Measurements from ENCODE around the gene F8A3. TPM values are rescaled to one million over a fixed set of nuclear protein-coding genes. Genes with fewer than 3 reads are reported as not detected.
"Not testable (repeated sequence)": the region's sequence is repeated elsewhere in the genome, so short reads cannot be mapped to it uniquely, and the experiment has no call there.

The F8A3 gene
- 7.9 TPM for polyA plus RNA-seq (2013)

- H3K4me1 ChIP-seq (ENCODE audit: control extremely low read depth in 1 of 4, control insufficient read depth in 4 of 4, insufficient read depth in 4 of 4, low read length in 3 of 4); H3K9me3 ChIP-seq (ENCODE audit: control extremely low read depth in 1 of 5, control insufficient read depth in 4 of 5, insufficient read depth in 2 of 5, low read depth in 1 of 5, low read length in 4 of 5); H3K4me3 ChIP-seq (ENCODE audit: control insufficient read depth in 1 of 7, extremely low read depth in 1 of 7, insufficient read depth in 4 of 7, low read depth in 2 of 7, low read length in 6 of 7); POLR2A ChIA-PET; CTCF ChIA-PET; DNase-seq; H3K27me3 ChIP-seq (replicated peaks in 2 of 5; ENCODE audit: control insufficient read depth in 4 of 5, insufficient read depth in 5 of 5, low read length in 4 of 5); H3K36me3 ChIP-seq (ENCODE audit: control insufficient read depth in 4 of 4, insufficient read depth in 4 of 4, low read length in 3 of 4); H3K27ac ChIP-seq (ENCODE audit: insufficient read depth in 1 of 2, low read depth in 1 of 2, low read length in 2 of 2, poor library complexity in 1 of 2, severe bottlenecking in 2 of 2): not testable (repeated sequence)
- WGBS (ENCODE audit: insufficient coverage) = no CpG with 5 or more reads among the region's 51 CpGs
Measured at GRCh38 chrX:155458471-155458870, at the start of gene F8A3. Gene F8A3 (minus strand): TSS chrX:155458620. CDS start chrX:155458600, 20 bp downstream.

DNA sequence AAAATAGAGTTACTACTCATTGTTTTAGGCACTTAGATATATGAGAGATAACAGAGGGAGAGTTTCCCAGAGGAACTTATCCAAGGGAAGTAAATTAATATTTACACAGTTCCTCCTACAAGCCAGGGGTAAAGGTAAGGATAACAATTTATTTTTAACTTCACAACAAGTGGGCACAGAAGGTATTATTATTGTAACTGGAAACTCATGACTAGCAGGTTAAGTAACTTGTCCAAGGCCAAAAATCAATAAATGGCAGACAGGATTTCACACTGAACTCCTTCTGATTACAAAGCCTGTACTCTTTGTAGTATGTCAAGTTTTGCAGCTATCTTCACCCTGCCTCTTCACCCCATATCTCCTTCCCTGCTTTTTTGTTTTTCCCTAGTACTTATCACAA lies 46.9 kb upstream of the F8A3 start:
- no peak overlapping the region for H3K27ac ChIP-seq (ENCODE audit: insufficient read depth in 1 of 2, low read depth in 1 of 2, low read length in 2 of 2, poor library complexity in 1 of 2, severe bottlenecking in 2 of 2)
- no peaks in the 10 kb centered on the region for H3K27me3 ChIP-seq (replicated peaks in 2 of 5; ENCODE audit: control insufficient read depth in 4 of 5, insufficient read depth in 5 of 5, low read length in 4 of 5)
- peaks cover 0 to 10% (median 1%) of the 10 kb centered on the region in 4 experiments for H3K36me3 ChIP-seq (ENCODE audit: control insufficient read depth in 4 of 4, insufficient read depth in 4 of 4, low read length in 3 of 4)
- no peak for DNase-seq
- no peaks in the 10 kb centered on the region for H3K9me3 ChIP-seq (ENCODE audit: control extremely low read depth in 1 of 5, control insufficient read depth in 4 of 5, insufficient read depth in 2 of 5, low read depth in 1 of 5, low read length in 4 of 5)
- H3K4me1 ChIP-seq (ENCODE audit: control extremely low read depth in 1 of 4, control insufficient read depth in 4 of 4, insufficient read depth in 4 of 4, low read length in 3 of 4) = no peaks in the 10 kb centered on the region
- CTCF ChIA-PET = no interaction called here
- no peak overlapping the region for H3K4me3 ChIP-seq (ENCODE audit: control insufficient read depth in 1 of 7, extremely low read depth in 1 of 7, insufficient read depth in 4 of 7, low read depth in 2 of 7, low read length in 6 of 7)
- POLR2A ChIA-PET = no interaction called here

GRCh38 chrX:155495134-155495533 lies 36.7 kb upstream of the F8A3 start:
- not testable (repeated sequence) for H3K27me3 ChIP-seq (replicated peaks in 2 of 5; ENCODE audit: control insufficient read depth in 4 of 5, insufficient read depth in 5 of 5, low read length in 4 of 5)

GRCh38 chrX:155491421-155491820 lies 33.0 kb upstream of the F8A3 start:
- H3K27ac ChIP-seq (ENCODE audit: insufficient read depth in 1 of 2, low read depth in 1 of 2, low read length in 2 of 2, poor library complexity in 1 of 2, severe bottlenecking in 2 of 2); DNase-seq; H3K36me3 ChIP-seq (ENCODE audit: control insufficient read depth in 4 of 4, insufficient read depth in 4 of 4, low read length in 3 of 4); H3K4me3 ChIP-seq (ENCODE audit: control insufficient read depth in 1 of 7, extremely low read depth in 1 of 7, insufficient read depth in 4 of 7, low read depth in 2 of 7, low read length in 6 of 7); H3K9me3 ChIP-seq (ENCODE audit: control extremely low read depth in 1 of 5, control insufficient read depth in 4 of 5, insufficient read depth in 2 of 5, low read depth in 1 of 5, low read length in 4 of 5); H3K4me1 ChIP-seq (ENCODE audit: control extremely low read depth in 1 of 4, control insufficient read depth in 4 of 4, insufficient read depth in 4 of 4, low read length in 3 of 4); CTCF ChIA-PET; H3K27me3 ChIP-seq (replicated peaks in 2 of 5; ENCODE audit: control insufficient read depth in 4 of 5, insufficient read depth in 5 of 5, low read length in 4 of 5); POLR2A ChIA-PET: not testable (repeated sequence)
- WGBS (ENCODE audit: insufficient coverage) = no CpG with 5 or more reads among the region's 3 CpGs

More at GRCh38 chrX:155495134-155495533, 36.7 kb upstream of the F8A3 start:
- H3K4me1 ChIP-seq (ENCODE audit: control extremely low read depth in 1 of 4, control insufficient read depth in 4 of 4, insufficient read depth in 4 of 4, low read length in 3 of 4); H3K9me3 ChIP-seq (ENCODE audit: control extremely low read depth in 1 of 5, control insufficient read depth in 4 of 5, insufficient read depth in 2 of 5, low read depth in 1 of 5, low read length in 4 of 5); DNase-seq; H3K4me3 ChIP-seq (ENCODE audit: control insufficient read depth in 1 of 7, extremely low read depth in 1 of 7, insufficient read depth in 4 of 7, low read depth in 2 of 7, low read length in 6 of 7); H3K27ac ChIP-seq (ENCODE audit: insufficient read depth in 1 of 2, low read depth in 1 of 2, low read length in 2 of 2, poor library complexity in 1 of 2, severe bottlenecking in 2 of 2); H3K36me3 ChIP-seq (ENCODE audit: control insufficient read depth in 4 of 4, insufficient read depth in 4 of 4, low read length in 3 of 4); CTCF ChIA-PET; POLR2A ChIA-PET: not testable (repeated sequence)
- WGBS (ENCODE audit: insufficient coverage) = no CpG with 5 or more reads among the region's 2 CpGs

GRCh38 chrX:155477136-155477535 lies 18.7 kb upstream of the F8A3 start:
- H3K4me3 ChIP-seq (ENCODE audit: control insufficient read depth in 1 of 7, extremely low read depth in 1 of 7, insufficient read depth in 4 of 7, low read depth in 2 of 7, low read length in 6 of 7); POLR2A ChIA-PET; H3K9me3 ChIP-seq (ENCODE audit: control extremely low read depth in 1 of 5, control insufficient read depth in 4 of 5, insufficient read depth in 2 of 5, low read depth in 1 of 5, low read length in 4 of 5); CTCF ChIA-PET; H3K36me3 ChIP-seq (ENCODE audit: control insufficient read depth in 4 of 4, insufficient read depth in 4 of 4, low read length in 3 of 4); H3K4me1 ChIP-seq (ENCODE audit: control extremely low read depth in 1 of 4, control insufficient read depth in 4 of 4, insufficient read depth in 4 of 4, low read length in 3 of 4); H3K27me3 ChIP-seq (replicated peaks in 2 of 5; ENCODE audit: control insufficient read depth in 4 of 5, insufficient read depth in 5 of 5, low read length in 4 of 5); DNase-seq; H3K27ac ChIP-seq (ENCODE audit: insufficient read depth in 1 of 2, low read depth in 1 of 2, low read length in 2 of 2, poor library complexity in 1 of 2, severe bottlenecking in 2 of 2): not testable (repeated sequence)
- no CpG with 5 or more reads among the region's 7 CpGs for WGBS (ENCODE audit: insufficient coverage)

GRCh38 chrX:155466269-155466938 lies 8.0 kb upstream of the F8A3 start:
- POLR2A ChIA-PET; H3K27me3 ChIP-seq (replicated peaks in 2 of 5; ENCODE audit: control insufficient read depth in 4 of 5, insufficient read depth in 5 of 5, low read length in 4 of 5); DNase-seq; H3K9me3 ChIP-seq (ENCODE audit: control extremely low read depth in 1 of 5, control insufficient read depth in 4 of 5, insufficient read depth in 2 of 5, low read depth in 1 of 5, low read length in 4 of 5); CTCF ChIA-PET; H3K4me1 ChIP-seq (ENCODE audit: control extremely low read depth in 1 of 4, control insufficient read depth in 4 of 4, insufficient read depth in 4 of 4, low read length in 3 of 4); H3K4me3 ChIP-seq (ENCODE audit: control insufficient read depth in 1 of 7, extremely low read depth in 1 of 7, insufficient read depth in 4 of 7, low read depth in 2 of 7, low read length in 6 of 7); H3K36me3 ChIP-seq (ENCODE audit: control insufficient read depth in 4 of 4, insufficient read depth in 4 of 4, low read length in 3 of 4); H3K27ac ChIP-seq (ENCODE audit: insufficient read depth in 1 of 2, low read depth in 1 of 2, low read length in 2 of 2, poor library complexity in 1 of 2, severe bottlenecking in 2 of 2): not testable (repeated sequence)
- no CpG with 5 or more reads among the region's 9 CpGs for WGBS (ENCODE audit: insufficient coverage)

- POLR2A ChIA-PET; H3K4me1 ChIP-seq (ENCODE audit: control extremely low read depth in 1 of 4, control insufficient read depth in 4 of 4, insufficient read depth in 4 of 4, low read length in 3 of 4); H3K27ac ChIP-seq (ENCODE audit: insufficient read depth in 1 of 2, low read depth in 1 of 2, low read length in 2 of 2, poor library complexity in 1 of 2, severe bottlenecking in 2 of 2); H3K27me3 ChIP-seq (replicated peaks in 2 of 5; ENCODE audit: control insufficient read depth in 4 of 5, insufficient read depth in 5 of 5, low read length in 4 of 5); H3K9me3 ChIP-seq (ENCODE audit: control extremely low read depth in 1 of 5, control insufficient read depth in 4 of 5, insufficient read depth in 2 of 5, low read depth in 1 of 5, low read length in 4 of 5); DNase-seq; H3K36me3 ChIP-seq (ENCODE audit: control insufficient read depth in 4 of 4, insufficient read depth in 4 of 4, low read length in 3 of 4); CTCF ChIA-PET; H3K4me3 ChIP-seq (ENCODE audit: control insufficient read depth in 1 of 7, extremely low read depth in 1 of 7, insufficient read depth in 4 of 7, low read depth in 2 of 7, low read length in 6 of 7): not testable (repeated sequence)
- no CpG with 5 or more reads among the region's 8 CpGs for WGBS (ENCODE audit: insufficient coverage)
Measured at GRCh38 chrX:155460501-155460900, 2.1 kb upstream of the F8A3 start.

Measured in common myeloid progenitor, CD34-positive (primary cell).